Stimulated activated CD4-positive, alpha-beta T cell treated with anti-CD3 and anti-CD28 coated beads, Interleukin-1b, Interleukin-23, amount 100 ng/mL, for 48 hours (primary cell): ENCODE data around the gene ZNF683.
A peak's percentile ranks its signal among the peaks of the same experiment; 100 is the strongest.

ENCODE experiments used
- DNase-seq: peaks from one replicate; pipeline ENCODE4 v3.0.0-alpha.2; 2020

The ZNF683 gene

DNA sequence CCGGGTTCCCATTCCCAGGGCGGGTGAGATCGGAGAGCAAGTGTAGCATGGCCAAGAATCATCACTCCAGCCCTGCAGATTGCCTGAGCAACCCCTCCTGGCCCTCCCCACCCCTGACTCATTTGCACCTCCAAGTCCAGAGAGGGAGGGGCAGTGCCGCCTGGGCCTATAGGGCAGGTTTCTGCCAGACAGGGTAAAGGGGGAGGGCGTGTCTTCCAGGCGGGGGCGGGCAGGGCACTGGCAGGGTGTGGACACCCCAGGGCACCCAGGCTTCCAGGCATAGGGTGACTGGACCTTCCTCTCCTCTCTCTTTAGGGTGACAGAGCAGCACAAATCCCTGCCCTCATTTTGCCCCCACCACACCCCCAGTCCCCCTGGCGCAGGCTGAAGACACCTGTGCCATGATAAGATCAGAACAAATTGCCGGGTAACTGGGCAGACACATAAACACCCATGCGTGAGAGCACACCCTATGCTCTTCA lies 15.4 kb downstream of the ZNF683 start:
- no peak for DNase-seq

GRCh38 chr1:26356106-26356505 lies 16.4 kb downstream of the ZNF683 start:
- DNase-seq: no peak

GRCh38 chr1:26354972-26355371 lies 17.6 kb downstream of the ZNF683 start:
- no peak for DNase-seq

GRCh38 chr1:26353976-26354820 lies 18.4 kb downstream of the ZNF683 start, which contains the start of gene CRYBG2:
TSS of gene CRYBG2 (minus strand) at chr1:26354130. CDS start at chr1:26346657, 7,473 bp downstream.
- DNase-seq: no peak

- DNase-seq: no peak
Measured at GRCh38 chr1:26353210-26353859, 19.2 kb downstream of the ZNF683 start.

- DNase-seq: no peak
Measured at GRCh38 chr1:26352338-26352679, 20.2 kb downstream of the ZNF683 start.

- no peak for DNase-seq
Measured at GRCh38 chr1:26351590-26352337, 20.8 kb downstream of the ZNF683 start.

DNA sequence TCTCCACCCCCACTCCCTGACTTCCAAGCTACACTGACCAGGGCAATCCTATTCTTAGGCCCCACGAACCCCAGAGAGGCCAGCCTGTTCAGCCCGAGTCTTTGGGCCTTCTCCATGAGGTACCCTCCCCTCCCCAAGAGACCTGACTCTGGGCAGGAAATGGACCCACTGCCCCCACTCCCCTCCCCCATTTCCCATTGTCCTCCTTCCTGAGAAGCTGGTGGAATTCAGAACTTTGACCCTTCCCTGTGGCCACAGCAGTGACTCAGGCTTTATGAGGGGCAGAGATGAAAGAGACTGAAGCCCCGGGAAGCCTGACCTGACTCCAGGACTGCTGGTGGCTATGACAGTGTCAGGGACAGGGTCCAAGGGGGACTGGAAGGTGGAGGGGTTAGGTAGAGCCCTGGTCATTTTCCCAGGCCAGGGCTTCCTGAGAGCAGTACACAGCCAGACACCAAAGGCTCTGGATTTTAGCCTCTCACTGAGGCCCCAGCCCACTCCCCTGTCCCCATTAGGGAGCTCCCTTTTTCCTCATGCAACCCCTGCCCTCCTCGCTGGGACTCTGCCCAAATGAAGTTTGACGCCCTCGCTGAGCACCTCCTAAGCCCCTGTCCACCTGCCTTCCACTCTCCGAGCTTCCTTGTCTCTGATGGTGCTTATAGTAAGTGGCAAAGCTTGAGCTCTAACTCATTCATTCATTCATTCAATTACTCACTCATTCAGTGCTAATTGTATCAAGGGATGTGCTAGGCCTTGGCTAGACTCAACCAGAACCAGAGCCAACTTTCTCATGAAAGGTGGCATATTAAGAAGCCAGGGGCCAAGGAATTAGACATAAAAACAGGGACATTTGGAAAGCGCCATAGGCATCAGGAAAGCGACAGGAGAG lies 21.6 kb downstream of the ZNF683 start:
- DNase-seq: no peak

GRCh38 chr1:26350343-26350700 lies 22.2 kb downstream of the ZNF683 start:
- no peak for DNase-seq

- DNase-seq: no peak
Measured at GRCh38 chr1:26349877-26350244, 22.7 kb downstream of the ZNF683 start.

DNA sequence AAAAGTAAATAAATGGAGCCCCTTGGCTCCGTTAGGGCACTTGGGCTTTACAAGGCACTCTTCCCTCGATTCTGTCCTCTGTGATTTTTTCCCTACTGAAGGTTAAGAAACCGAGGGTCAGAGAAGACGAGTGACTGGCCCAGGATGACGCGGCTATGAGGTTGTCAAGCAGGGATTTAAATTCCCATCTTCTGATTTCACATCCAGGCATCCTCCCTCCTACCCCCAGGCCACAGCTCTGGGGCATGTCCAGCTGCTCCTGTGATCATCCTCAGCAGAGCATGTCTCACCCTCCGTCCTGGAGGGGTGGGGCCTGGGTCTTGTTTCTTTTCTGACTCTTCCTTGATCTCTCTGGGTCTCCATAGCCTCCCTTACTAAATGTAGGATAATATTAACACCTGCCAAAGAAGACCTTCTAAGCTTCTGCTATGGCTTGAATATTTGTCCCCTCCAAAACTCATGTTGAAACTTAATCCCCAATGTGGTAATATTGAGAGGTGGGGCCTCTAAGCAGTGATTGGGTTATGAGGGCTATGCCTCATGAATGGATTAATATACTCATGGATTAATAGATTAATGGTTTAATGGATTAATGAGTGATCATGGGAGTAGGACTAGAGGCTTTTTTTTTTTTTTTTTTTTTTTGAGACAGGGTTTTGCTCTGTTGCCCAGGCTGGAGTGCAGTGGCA lies 23.2 kb downstream of the ZNF683 start:
- no peak for DNase-seq

- no peak for DNase-seq
Measured at GRCh38 chr1:26346274-26347033, 26.1 kb downstream of the ZNF683 start.

- no peak for DNase-seq
Measured at GRCh38 chr1:26345718-26346117, 26.8 kb downstream of the ZNF683 start.

DNA sequence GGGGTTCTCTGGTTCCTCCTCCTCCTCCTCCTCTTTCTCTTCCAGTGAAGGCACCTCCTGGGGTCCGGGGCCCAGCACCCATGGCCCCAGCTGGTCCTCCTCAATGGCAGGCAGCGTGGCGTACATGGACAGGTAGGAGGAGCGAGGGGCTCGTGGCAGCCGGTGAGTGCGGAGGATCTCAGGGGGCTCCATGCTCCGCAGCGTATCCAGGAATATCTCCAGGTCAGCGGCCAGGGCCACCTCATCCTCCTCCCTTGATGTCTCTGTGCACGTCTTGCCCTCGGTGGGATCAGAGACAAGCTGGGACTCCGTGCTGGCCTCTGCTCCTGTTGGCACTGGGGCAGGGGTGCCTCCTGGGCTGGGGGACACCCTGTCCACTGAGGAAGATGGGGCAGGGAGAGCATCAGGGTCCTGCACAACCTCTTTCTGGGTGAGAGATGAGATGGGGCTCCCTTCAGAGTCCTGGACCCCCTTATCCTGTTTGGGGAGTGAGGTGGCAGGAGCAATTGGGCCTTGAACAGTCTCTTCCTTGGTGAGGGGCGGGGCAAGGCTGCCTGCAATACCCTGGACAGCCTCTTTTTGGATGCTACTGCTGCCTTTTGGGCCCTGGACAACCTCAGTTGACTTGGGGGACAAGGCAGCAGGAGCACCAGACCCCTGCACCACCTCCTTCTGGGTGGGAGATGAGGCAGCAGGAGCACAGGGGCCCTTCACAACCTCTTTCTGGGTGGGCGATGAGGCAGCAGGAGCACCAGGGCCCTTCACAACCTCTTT lies 28.2 kb downstream of the ZNF683 start:
- no peak for DNase-seq

DNA sequence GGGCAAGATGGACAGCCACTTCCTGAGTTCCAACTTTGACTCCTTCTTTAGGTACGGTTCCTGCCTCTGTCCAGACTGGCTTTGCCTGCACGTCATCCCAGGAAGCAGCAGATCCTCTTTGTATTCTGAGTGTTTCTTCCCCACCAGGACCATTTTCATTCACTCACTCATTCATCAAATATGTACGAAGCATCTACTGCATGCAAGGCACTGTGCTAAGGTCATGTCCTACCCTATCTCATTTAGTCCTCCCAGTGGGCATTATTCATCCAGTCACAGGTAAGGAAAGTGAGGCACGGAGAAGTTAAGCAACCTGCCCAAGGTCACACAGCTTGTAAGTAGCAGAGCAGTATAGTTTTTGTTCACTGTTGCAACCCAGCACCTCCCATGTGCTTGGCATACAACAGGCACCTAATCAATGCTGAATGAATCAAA lies 32.5 kb downstream of the ZNF683 start:
- no peak for DNase-seq

DNA sequence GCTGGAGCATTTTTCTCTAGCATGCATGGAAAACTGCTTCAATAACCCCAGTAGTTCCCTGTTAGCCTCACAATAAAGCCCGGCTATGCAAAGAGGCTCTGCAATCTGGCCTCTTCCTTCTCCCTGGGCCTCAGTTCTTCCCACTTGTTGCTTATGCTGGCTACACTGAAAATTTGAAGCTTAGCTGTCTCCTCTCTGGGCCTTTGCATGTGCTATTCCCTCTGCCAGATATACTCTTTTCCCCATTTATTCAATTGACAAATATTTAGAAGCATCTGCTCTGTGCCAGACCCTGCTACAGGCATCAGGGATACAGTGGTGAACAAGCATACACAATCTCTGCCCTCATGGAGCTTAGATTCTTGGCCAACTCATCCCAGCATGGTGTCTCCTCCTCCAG lies 33.9 kb downstream of the ZNF683 start:
- no peak for DNase-seq

- DNase-seq: no peak
Measured at GRCh38 chr1:26337625-26338024, 34.9 kb downstream of the ZNF683 start.

- no peak for DNase-seq
Measured at GRCh38 chr1:26337206-26337535, 35.4 kb downstream of the ZNF683 start.

DNA sequence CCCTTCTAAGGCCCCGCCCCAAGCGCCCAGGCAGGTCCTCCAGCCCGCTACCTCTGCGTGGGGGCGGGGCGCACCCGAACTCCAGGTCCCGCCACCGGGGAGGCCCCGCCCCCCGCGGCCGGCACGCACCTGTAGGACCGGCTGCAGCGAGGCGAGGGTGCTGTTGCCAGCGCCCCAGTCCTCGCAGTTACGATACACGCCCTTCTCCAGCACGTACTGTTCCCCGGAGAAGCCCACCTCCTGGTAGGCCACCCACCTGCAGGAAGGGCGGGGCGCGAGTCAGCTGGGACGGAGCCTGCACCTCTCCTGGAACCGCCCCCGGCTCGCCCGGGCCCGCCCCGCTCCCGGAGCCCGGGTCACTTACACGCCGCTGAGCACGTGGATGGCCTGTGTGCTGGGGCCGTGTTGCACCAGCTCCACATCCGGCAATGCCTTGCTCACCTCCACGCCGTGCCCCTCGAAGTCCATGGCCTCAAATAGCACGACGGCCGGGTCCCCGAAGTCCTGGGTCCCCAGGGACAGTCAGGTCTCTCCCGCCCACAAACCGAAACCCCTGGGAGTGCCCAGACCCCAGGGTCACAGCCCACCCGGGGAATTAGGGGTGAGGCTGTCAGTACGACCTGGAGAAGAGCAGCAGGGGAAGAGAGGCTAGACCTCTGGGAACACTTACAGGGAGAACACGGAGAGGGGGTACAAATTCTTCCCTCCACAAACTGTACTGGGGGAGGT lies 35.9 kb downstream of the ZNF683 start:
- peak; percentile 81 for DNase-seq
